K562 (cell line): ENCODE measurements around the gene ACER1. TPM values are rescaled to one million over a fixed set of nuclear protein-coding genes. Genes with fewer than 3 reads are reported as not detected.

Experiments
- ATAC-seq: fragments of 200-7000 bp; cut with Tn5 transposase; 3 replicates; pipeline ENCODE4 v1.9.1; 2020; ENCODE audit warnings: moderate library complexity
- BruUV-seq: library from RNA; stranded (reverse); fragments of 400-500 nt; replicated peaks from 2 replicates; lab custom pipeline; 2021; lab: Mats Ljungman, UMichigan
- CTCF ChIA-PET: fragments of 300-600 bp; formaldehyde crosslinking; extraction: SDS; loops from one replicate; lab custom pipeline; 2021; ENCODE audit warnings: low intra/inter-chr PET ratio; lab: Yijun Ruan, JAX
- POLR2A ChIA-PET: fragments of 300-600, 350-650 bp; sonication (Branson Sonifier 250); formaldehyde crosslinking; extraction: SDS; loops from one replicate; lab custom pipeline; 2021; ENCODE audit warnings: antibody characterized with exemption, inconsistent platforms; lab: Yijun Ruan, JAX
- DNase-seq, 4 experiments: peaks; one replicate each; pipeline versions ENCODE4 v3.0.0 to v3.0.0-alpha.2; 2011 to 2018; ENCODE audit warnings: low spot score in 3 of 4, mixed read lengths in 3 of 4; ENCODE audit errors: extremely low read depth in 1 of 4
- FAIRE-seq: peaks from 2 replicates; lab custom pipeline; 2011; peaks lifted over from hg19 to GRCh38; lab: Jason Lieb, UNC
- H2AFZ ChIP-seq: 2 replicates; pipeline ENCODE4 v1.6.0; 2011; ENCODE audit warnings: low read depth, low read length, control low read depth, inconsistent platforms
- H3K27ac ChIP-seq: fragments of 200-600 bp; 3 replicates; pipeline ENCODE4 v1.8.0; 2011; ENCODE audit warnings: low read depth, mild to moderate bottlenecking, control low read depth, inconsistent platforms, low read length, moderate library complexity, mixed read lengths; ENCODE audit errors: extremely low read depth
- H3K27me3 ChIP-seq, 2 experiments: fragments of 300-600 bp in 1 of 2; 2 replicates in 1 of 2; 3 replicates in 1 of 2; pipeline versions ENCODE4 v1.6.0 to v1.8.0; 2011; ENCODE audit warnings: inconsistent platforms in 2 of 2, low read length in 2 of 2, mild to moderate bottlenecking in 1 of 2, mixed read lengths in 1 of 2, moderate library complexity in 1 of 2; ENCODE audit not compliant: control insufficient read depth in 2 of 2, insufficient read depth in 2 of 2
- H3K36me3 ChIP-seq: fragments of 300-600 bp; 3 replicates; pipeline ENCODE4 v1.8.0; 2011; ENCODE audit warnings: mild to moderate bottlenecking, low read length, inconsistent platforms; ENCODE audit not compliant: control insufficient read depth, insufficient read depth
- H3K4me1 ChIP-seq, 2 experiments: fragments of 200-600 bp in 1 of 2; replicated peaks in 1 of 2; 2 replicates in 1 of 2; 3 replicates in 1 of 2; pipeline versions ENCODE4 v1.5.1 to v1.8.0; 2011; ENCODE audit warnings: inconsistent platforms in 2 of 2, low read length in 2 of 2, mild to moderate bottlenecking in 1 of 2, mixed read lengths in 1 of 2, moderate library complexity in 1 of 2; ENCODE audit not compliant: control insufficient read depth in 2 of 2, insufficient read depth in 2 of 2
- H3K4me2 ChIP-seq: 2 replicates; pipeline ENCODE4 v1.6.1; 2011; ENCODE audit warnings: low read length, control low read depth, inconsistent platforms, mixed read lengths; ENCODE audit not compliant: insufficient read depth
- H3K4me3 ChIP-seq: fragments of 200-600 bp; sonication (generic), shearing (Covaris generic); 2 replicates; pipeline ENCODE4 v1.5.1; 2016; ENCODE audit warnings: control low read depth, inconsistent platforms
- H3K79me2 ChIP-seq: fragments of 200-600 bp; 3 replicates; pipeline ENCODE4 v1.8.0; 2011; ENCODE audit warnings: low read length, inconsistent platforms; ENCODE audit not compliant: control insufficient read depth, insufficient read depth
- H3K9ac ChIP-seq, 2 experiments: 2 replicates each; pipeline versions ENCODE4 v1.6.0 to v1.6.1; 2011; ENCODE audit warnings: low read depth in 2 of 2, low read length in 2 of 2, control low read depth in 1 of 2, inconsistent platforms in 1 of 2, mild to moderate bottlenecking in 1 of 2, mixed read lengths in 1 of 2; ENCODE audit not compliant: insufficient read depth in 1 of 2
- H3K9me1 ChIP-seq: one replicate; pipeline ENCODE4 v1.6.0; 2011; ENCODE audit warnings: inconsistent platforms, mild to moderate bottlenecking, low read length, moderate library complexity; ENCODE audit not compliant: control insufficient read depth, insufficient read depth
- H3K9me3 ChIP-seq: replicated peaks from 2 replicates; pipeline ENCODE4 v1.5.1; 2011; ENCODE audit warnings: low read depth, low read length, inconsistent platforms; ENCODE audit not compliant: control insufficient read depth, insufficient read depth
- H4K20me1 ChIP-seq: replicated peaks from 2 replicates; pipeline ENCODE4 v1.6.1; 2011; ENCODE audit warnings: low read length, inconsistent platforms, mixed read lengths; ENCODE audit not compliant: control insufficient read depth, insufficient read depth
- HMG20B ChIP-seq: fragments of 250-450 bp; sonication (Bioruptor Pico); IDR thresholded peaks from 2 replicates; pipeline ENCODE4 v1.5.0; 2021; ENCODE audit warnings: mild to moderate bottlenecking
- IRF2 ChIP-seq: sonication (generic); formaldehyde crosslinking; IDR thresholded peaks from 2 replicates; pipeline ENCODE4 v1.8.1; 2022; ENCODE audit warnings: mild to moderate bottlenecking, missing genetic modification reagents
- NELFE ChIP-seq: IDR thresholded peaks from 2 replicates; pipeline ENCODE4 v1.6.1; 2011; ENCODE audit warnings: mild to moderate bottlenecking; ENCODE audit not compliant: insufficient read depth, insufficient read length
- SMARCA4 ChIP-seq: fragments of 450-650 bp; IDR thresholded peaks from 2 replicates; pipeline ENCODE4 v1.6.1; 2016
- ZEB2 ChIP-seq: fragments of 450-650 bp; IDR thresholded peaks from 2 replicates; pipeline ENCODE4 v1.6.1; 2016
- WGBS: fragments of 100-300 bp; shearing (Covaris generic); methylation state at CpG from one replicate; pipeline ENCODE4 v1.1.6; 2016; ENCODE audit warnings: low coverage, mixed read lengths; ENCODE audit not compliant: insufficient coverage; ENCODE audit errors: missing lambda C conversion rate; 5-methylcytosine and 5-hydroxymethylcytosine counted together
- in situ Hi-C: fragments of 300-500 bp; cut with MboI; formaldehyde crosslinking; loops from 4 replicates; pipeline ENCODE4 v1.15.0; 2018; ENCODE audit warnings: inconsistent platforms, mixed read lengths
- intact Hi-C: fragments of 100-400 bp; cut with micrococcal nuclease; formaldehyde crosslinking; loops from 2 replicates; pipeline ENCODE4 v1.14.2; 2022
- polyA plus RNA-seq, 8 experiments: library from polyadenylated mRNA; depleted of rRNA in 4 of 8; stranded (reverse) in 5 of 8; unstranded in 3 of 8; fragments of >200 nt; fragmentation: Nextera tagmentation in 2 of 8; fragmentation: Illumina TruSeq in 1 of 8; extraction: Ambion mirVana in 2 of 8; extraction: Trizol in 1 of 8; gene quantifications; 2 replicates each; pipeline versions ENCODE4 v1.2.1 to v1.2.3, GENCODE V29; 2011 to 2014; ENCODE audit warnings: inconsistent platforms in 1 of 8, missing spikeins in 1 of 8
- total RNA-seq, 7 experiments: library from RNA; depleted of rRNA in 6 of 7; stranded (reverse); fragments of >200 nt in 6 of 7; fragmentation: Illumina TruSeq in 2 of 7; extraction: Trizol in 2 of 7; gene quantifications; 2 replicates each; pipeline versions ENCODE4 v1.2.1 to v1.2.3, GENCODE V29; 2011 to 2021; ENCODE audit warnings: low replicate concordance in 1 of 7
- TF ChIP-seq, protein P1 (sequence below): fragments of 450-650 bp; formaldehyde crosslinking; IDR thresholded peaks from 2 replicates; pipeline ENCODE4 v1.4.0; 2020; ENCODE audit warnings: mild to moderate bottlenecking
- TF ChIP-seq, protein P2 (sequence below): fragments of 250-450 bp; sonication (Bioruptor Pico); IDR thresholded peaks from 2 replicates; pipeline ENCODE4 v1.8.0; 2021; ENCODE audit warnings: borderline replicate concordance, mild to moderate bottlenecking, moderate library complexity; ENCODE audit not compliant: poor library complexity, severe bottlenecking
- TF ChIP-seq, protein P3 (sequence below): fragments of 250-450 bp; sonication (Bioruptor Pico); IDR thresholded peaks from 2 replicates; pipeline ENCODE4 v1.6.1; 2021; ENCODE audit warnings: mild to moderate bottlenecking
- TF ChIP-seq, protein P4 (sequence below): fragments of 250-450 bp; sonication (Bioruptor Pico); IDR thresholded peaks from 2 replicates; pipeline ENCODE4 v1.5.0; 2020; ENCODE audit warnings: mild to moderate bottlenecking
- TF ChIP-seq, protein P5 (sequence below): sonication (generic); formaldehyde crosslinking; IDR thresholded peaks from 2 replicates; pipeline ENCODE4 v1.8.1; 2023; ENCODE audit warnings: mild to moderate bottlenecking, missing genetic modification reagents
- TF ChIP-seq, protein P6 (sequence below): fragments of 200-800 bp; sonication (Bioruptor generic); IDR thresholded peaks from 2 replicates; pipeline ENCODE4 v1.6.1; 2017; ENCODE audit warnings: missing genetic modification characterization, missing compliant biosample characterization

Gene ACER1
- total and polyA plus RNA-seq, 9 of the 15 experiments (the other 6 are each of a cell fraction or from before 2014, with no cell fraction given) = not detected

DNA sequence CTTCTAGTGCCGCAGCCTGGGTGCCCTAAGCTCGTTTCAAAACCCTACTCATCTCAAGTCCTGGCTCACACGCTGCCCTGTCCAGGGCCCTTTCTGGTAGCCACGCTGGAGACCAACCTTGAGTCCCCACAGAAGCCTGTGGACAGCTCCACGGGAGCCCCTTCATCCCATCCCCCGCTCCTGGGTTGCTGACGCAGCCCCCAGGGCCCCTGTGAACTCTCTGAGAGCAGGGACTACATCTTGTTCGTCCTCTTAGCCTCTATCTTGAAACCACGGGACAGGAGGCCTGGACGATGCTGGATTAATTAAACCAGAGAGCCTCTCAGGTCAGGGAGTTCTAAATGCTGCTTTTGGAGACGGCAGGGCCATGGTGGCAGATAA lies 61.0 kb downstream of the ACER1 start:
- Histone ChIP-seq H2AFZ (peak overlapping the region; percentile 44; the same call in 1 of the 2 replicates), H3K9me1 (peaks cover 5% of the 10 kb centered on the region), H3K4me2 (peak overlapping the region; percentile 71), H3K36me3 (peaks cover 58% of the 10 kb centered on the region), H3K9ac (peak overlapping the region; percentile 33 to 91), H4K20me1 (peaks cover 36% of the 10 kb centered on the region; the same call in 1 of the 2 replicates), H3K9me3 (no peaks in the 10 kb centered on the region), H3K27ac (peak overlapping the region; percentile 63), H3K4me1 (peaks cover 66 to 84% of the 10 kb centered on the region in 2 experiments), H3K27me3 (no peaks in the 10 kb centered on the region), H3K79me2 (peaks cover 97% of the 10 kb centered on the region), H3K4me3 (peak overlapping the region; percentile 21; the same call in 1 of the 2 replicates)
- no peak for FAIRE-seq
- POLR2A ChIA-PET = interaction anchor here (0.9 to 1.5 kb wide), 4 partner anchors 11 to 89 kb away, joined by 3 to 6 read pairs (median 4); partner anchors contain the start of gene CLPP
- CTCF ChIA-PET = no interaction called here
- no TSS peak for BruUV-seq
- WGBS = 7% methylated on average over 11 of the region's 11 CpGs
- intact Hi-C loops = no loop called here
- DNase-seq = peak; percentile 36 to 60 (median 44)
- in situ Hi-C loops = no loop called here
- peak; percentile 31 for ATAC-seq
- TF ChIP-seq, protein P1, sequence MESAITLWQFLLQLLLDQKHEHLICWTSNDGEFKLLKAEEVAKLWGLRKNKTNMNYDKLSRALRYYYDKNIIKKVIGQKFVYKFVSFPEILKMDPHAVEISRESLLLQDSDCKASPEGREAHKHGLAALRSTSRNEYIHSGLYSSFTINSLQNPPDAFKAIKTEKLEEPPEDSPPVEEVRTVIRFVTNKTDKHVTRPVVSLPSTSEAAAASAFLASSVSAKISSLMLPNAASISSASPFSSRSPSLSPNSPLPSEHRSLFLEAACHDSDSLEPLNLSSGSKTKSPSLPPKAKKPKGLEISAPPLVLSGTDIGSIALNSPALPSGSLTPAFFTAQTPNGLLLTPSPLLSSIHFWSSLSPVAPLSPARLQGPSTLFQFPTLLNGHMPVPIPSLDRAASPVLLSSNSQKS (CRISPR knock-in tag) = no peak
- TF ChIP-seq, protein P2, sequence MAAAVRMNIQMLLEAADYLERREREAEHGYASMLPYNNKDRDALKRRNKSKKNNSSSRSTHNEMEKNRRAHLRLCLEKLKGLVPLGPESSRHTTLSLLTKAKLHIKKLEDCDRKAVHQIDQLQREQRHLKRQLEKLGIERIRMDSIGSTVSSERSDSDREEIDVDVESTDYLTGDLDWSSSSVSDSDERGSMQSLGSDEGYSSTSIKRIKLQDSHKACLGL (CRISPR knock-in tag) = no peak
- TF ChIP-seq ZEB2 (no peak), NELFE (no peak), IRF2 (CRISPR knock-in tag) (no peak), HMG20B (no peak), SMARCA4 (0 out of 2 replicates have a peak, but pooled peaks have one; percentile 2)
- TF ChIP-seq, protein P3, sequence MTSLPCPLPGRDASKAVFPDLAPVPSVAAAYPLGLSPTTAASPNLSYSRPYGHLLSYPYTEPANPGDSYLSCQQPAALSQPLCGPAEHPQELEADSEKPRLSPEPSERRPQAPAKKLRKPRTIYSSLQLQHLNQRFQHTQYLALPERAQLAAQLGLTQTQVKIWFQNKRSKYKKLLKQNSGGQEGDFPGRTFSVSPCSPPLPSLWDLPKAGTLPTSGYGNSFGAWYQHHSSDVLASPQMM (CRISPR knock-in tag) = no peak
- TF ChIP-seq, protein P4, sequence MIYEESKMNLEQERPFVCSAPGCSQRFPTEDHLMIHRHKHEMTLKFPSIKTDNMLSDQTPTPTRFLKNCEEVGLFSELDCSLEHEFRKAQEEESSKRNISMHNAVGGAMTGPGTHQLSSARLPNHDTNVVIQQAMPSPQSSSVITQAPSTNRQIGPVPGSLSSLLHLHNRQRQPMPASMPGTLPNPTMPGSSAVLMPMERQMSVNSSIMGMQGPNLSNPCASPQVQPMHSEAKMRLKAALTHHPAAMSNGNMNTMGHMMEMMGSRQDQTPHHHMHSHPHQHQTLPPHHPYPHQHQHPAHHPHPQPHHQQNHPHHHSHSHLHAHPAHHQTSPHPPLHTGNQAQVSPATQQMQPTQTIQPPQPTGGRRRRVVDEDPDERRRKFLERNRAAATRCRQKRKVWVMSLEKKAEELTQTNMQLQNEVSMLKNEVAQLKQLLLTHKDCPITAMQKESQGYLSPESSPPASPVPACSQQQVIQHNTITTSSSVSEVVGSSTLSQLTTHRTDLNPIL (CRISPR knock-in tag) = no peak
- TF ChIP-seq, protein P5, sequence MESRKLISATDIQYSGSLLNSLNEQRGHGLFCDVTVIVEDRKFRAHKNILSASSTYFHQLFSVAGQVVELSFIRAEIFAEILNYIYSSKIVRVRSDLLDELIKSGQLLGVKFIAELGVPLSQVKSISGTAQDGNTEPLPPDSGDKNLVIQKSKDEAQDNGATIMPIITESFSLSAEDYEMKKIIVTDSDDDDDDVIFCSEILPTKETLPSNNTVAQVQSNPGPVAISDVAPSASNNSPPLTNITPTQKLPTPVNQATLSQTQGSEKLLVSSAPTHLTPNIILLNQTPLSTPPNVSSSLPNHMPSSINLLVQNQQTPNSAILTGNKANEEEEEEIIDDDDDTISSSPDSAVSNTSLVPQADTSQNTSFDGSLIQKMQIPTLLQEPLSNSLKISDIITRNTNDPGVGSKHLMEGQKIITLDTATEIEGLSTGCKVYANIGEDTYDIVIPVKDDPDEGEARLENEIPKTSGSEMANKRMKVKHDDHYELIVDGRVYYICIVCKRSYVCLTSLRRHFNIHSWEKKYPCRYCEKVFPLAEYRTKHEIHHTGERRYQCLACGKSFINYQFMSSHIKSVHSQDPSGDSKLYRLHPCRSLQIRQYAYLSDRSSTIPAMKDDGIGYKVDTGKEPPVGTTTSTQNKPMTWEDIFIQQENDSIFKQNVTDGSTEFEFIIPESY = no peak
- TF ChIP-seq, protein P6, sequence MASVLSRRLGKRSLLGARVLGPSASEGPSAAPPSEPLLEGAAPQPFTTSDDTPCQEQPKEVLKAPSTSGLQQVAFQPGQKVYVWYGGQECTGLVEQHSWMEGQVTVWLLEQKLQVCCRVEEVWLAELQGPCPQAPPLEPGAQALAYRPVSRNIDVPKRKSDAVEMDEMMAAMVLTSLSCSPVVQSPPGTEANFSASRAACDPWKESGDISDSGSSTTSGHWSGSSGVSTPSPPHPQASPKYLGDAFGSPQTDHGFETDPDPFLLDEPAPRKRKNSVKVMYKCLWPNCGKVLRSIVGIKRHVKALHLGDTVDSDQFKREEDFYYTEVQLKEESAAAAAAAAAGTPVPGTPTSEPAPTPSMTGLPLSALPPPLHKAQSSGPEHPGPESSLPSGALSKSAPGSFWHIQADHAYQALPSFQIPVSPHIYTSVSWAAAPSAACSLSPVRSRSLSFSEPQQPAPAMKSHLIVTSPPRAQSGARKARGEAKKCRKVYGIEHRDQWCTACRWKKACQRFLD (CRISPR knock-in tag) = 0 out of 2 replicates have a peak, but pooled peaks have one; percentile 29
